Activated CD8-positive, alpha-beta T cell treated with anti-CD3 and anti-CD28 coated beads, Interleukin-2, amount 10 ng/mL, durations not matched to agents 7 days and 5 days (primary cell): ENCODE measurements around the gene XRN1. TPM values are rescaled to one million over a fixed set of nuclear protein-coding genes. Genes with fewer than 3 reads are reported as not detected.
A peak's percentile ranks its signal among the peaks of the same experiment; 100 is the strongest.

Experiments
- ATAC-seq: fragments of 150-1000 bp; cut with Tn5 transposase; one replicate; pipeline ENCODE4 v1.10.0; 2021; ENCODE audit warnings: moderate library complexity
- CTCF ChIA-PET: fragments of 350-600 bp; sonication (Branson Sonifier 250); formaldehyde crosslinking; loops from one replicate; lab custom pipeline; 2021; ENCODE audit warnings: antibody characterized with exemption; lab: Charles Lee
- POLR2A ChIA-PET: fragments of 350-600 bp; sonication (Branson Sonifier 250); formaldehyde crosslinking; loops from one replicate; lab custom pipeline; 2021; ENCODE audit warnings: antibody characterized with exemption; lab: Charles Lee
- DNase-seq: peaks from one replicate; pipeline ENCODE4 v3.0.0-alpha.2; 2020
- H3K27ac Mint-ChIP-seq: one replicate; pipeline ENCODE4 v1.8.0; 2021; ENCODE audit warnings: mild to moderate bottlenecking, mixed read lengths
- H3K27me3 Mint-ChIP-seq: one replicate; pipeline ENCODE4 v1.8.0; 2021; ENCODE audit warnings: low read depth, mixed read lengths
- H3K36me3 Mint-ChIP-seq: one replicate; pipeline ENCODE4 v1.8.0; 2021; ENCODE audit warnings: low read depth, mixed read lengths
- H3K4me1 Mint-ChIP-seq: one replicate; pipeline ENCODE4 v1.8.0; 2021; ENCODE audit warnings: low read depth, mixed read lengths
- H3K4me3 Mint-ChIP-seq: one replicate; pipeline ENCODE4 v1.8.0; 2021; ENCODE audit warnings: mild to moderate bottlenecking, mixed read lengths
- H3K9me3 Mint-ChIP-seq: one replicate; pipeline ENCODE4 v1.8.0; 2022; ENCODE audit warnings: mixed read lengths; ENCODE audit not compliant: insufficient read depth
- total RNA-seq, 2 experiments: library from RNA; stranded (reverse); gene quantifications; one replicate each; pipeline ENCODE4 v1.2.3, GENCODE V29; 2021

The XRN1 gene
- total RNA-seq, 2 experiments from 2014 or later, result 58.0 to 59.6 TPM

DNA sequence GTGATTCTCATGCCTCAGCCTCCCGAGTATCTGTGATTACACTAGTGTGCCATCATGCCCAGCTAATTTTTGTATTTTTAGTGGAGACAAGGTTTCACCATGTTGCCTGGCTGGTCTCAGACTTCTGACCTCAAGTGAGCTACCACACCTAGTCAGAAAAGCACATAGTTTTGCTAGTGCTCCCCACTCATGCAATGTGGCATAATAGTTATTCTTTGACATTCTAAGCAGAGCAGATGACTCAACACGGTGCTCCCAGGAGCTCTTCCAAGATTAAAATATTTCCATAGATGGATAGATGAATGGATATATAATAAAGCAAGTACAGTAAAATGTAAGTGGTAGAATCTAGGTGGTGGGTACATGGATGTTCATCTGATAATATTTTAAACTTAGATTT lies 169.4 kb downstream of the XRN1 start:
- Mint-ChIP-seq H3K36me3 (no peaks in the 10 kb centered on the region), H3K27me3 (no peaks in the 10 kb centered on the region), H3K27ac (no peak overlapping the region), H3K4me1 (peaks cover 23% of the 10 kb centered on the region), H3K4me3 (no peak overlapping the region), H3K9me3 (no peaks in the 10 kb centered on the region)
- DNase-seq (no peak), ATAC-seq (no peak)
- CTCF ChIA-PET, result interaction anchor here (0.9 to 1.1 kb wide), 2 partner anchors 98 to 153 kb away, joined by 3 to 4 read pairs; no protein-coding TSS in a partner anchor
- POLR2A ChIA-PET, result no interaction called here

DNA sequence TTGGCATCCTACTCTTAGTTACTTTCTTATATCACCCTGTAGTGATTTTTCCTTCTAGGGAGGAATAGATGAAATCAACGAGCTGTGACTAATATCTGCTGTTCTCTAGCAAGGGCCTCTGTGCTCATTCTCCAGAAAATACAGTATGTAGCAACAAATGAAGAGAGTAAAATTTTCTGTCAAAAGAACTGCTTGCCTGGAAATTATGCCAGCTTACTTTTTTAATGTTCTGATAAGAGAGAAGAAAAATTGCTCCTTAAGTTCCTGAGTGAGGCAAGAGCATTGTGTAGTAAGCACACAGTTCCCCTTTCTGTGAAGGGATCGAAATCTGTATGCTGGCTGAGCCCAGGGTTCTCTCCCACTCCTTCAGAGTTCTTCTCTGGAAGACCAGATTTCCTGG lies 171.1 kb downstream of the XRN1 start:
- H3K36me3 Mint-ChIP-seq, result no peaks in the 10 kb centered on the region
- H3K4me1 Mint-ChIP-seq, result peaks cover 22% of the 10 kb centered on the region
- H3K9me3 Mint-ChIP-seq, result no peaks in the 10 kb centered on the region
- ChIA-PET CTCF (interaction anchor here (1.4 to 1.5 kb wide), 2 partner anchors 96 to 151 kb away, joined by 4 to 6 read pairs; no protein-coding TSS in a partner anchor), POLR2A (interaction anchor here (0.6 kb wide), 1 partner anchor 151 kb away, joined by 3 read pairs; no protein-coding TSS in a partner anchor)
- DNase-seq (no peak), ATAC-seq (no peak)
- no peak overlapping the region for H3K27ac Mint-ChIP-seq
- no peak overlapping the region for H3K4me3 Mint-ChIP-seq
- H3K27me3 Mint-ChIP-seq, result no peaks in the 10 kb centered on the region

DNA sequence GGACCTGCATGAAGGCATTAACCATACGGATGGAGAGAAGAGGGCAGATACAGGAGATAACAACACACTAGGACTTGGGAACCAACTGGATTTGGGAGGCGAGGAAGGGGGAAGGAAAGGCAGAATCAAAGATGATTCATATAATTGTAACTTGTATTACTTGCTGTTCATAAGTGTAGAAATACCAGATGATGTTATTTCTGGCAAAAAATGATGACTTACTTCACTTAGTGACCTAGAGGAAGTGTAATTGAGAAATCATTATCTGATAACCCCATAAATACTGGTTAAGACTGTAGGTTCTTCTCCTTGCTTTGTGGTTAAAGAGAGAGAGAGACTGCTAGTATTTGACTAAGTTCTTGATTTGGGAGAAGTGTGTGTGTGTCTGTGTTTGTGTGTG lies 172.0 kb downstream of the XRN1 start:
- Mint-ChIP-seq H3K4me1 (peaks cover 28% of the 10 kb centered on the region), H3K36me3 (no peaks in the 10 kb centered on the region), H3K27ac (peak overlapping the region; percentile 32), H3K27me3 (no peaks in the 10 kb centered on the region), H3K9me3 (no peaks in the 10 kb centered on the region), H3K4me3 (no peak overlapping the region)
- CTCF ChIA-PET, result no interaction called here
- POLR2A ChIA-PET, result no interaction called here
- ATAC-seq, result no peak
- DNase-seq, result no peak

DNA sequence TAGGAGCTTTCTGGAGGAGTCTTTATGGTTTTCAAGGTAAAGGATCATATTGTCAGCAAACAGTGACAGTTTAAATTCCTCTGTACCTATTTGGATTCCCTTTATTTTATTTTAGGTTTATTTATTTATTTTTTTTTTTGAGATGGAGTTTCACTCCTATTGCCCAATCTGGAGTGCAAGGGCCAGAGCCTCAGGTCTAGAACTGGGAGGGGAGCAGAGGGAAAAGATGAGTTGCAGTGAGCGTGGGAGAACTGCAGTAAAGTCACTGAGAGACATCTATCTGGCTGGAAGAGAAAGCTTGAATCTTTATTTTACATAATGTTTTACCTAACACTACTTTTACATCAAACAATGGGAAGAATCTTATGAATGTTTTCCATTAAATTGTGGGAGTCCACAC lies 172.9 kb downstream of the XRN1 start:
- ATAC-seq (no peak), DNase-seq (no peak)
- Mint-ChIP-seq H3K4me3 (no peak overlapping the region), H3K9me3 (no peaks in the 10 kb centered on the region), H3K36me3 (no peaks in the 10 kb centered on the region), H3K4me1 (peaks cover 33% of the 10 kb centered on the region), H3K27me3 (no peaks in the 10 kb centered on the region), H3K27ac (no peak overlapping the region)
- ChIA-PET CTCF (interaction anchor here (1.0 kb wide), 1 partner anchor 537 kb away, joined by 3 read pairs; the partner anchor contains the start of gene RNF7), POLR2A (no interaction called here)

DNA sequence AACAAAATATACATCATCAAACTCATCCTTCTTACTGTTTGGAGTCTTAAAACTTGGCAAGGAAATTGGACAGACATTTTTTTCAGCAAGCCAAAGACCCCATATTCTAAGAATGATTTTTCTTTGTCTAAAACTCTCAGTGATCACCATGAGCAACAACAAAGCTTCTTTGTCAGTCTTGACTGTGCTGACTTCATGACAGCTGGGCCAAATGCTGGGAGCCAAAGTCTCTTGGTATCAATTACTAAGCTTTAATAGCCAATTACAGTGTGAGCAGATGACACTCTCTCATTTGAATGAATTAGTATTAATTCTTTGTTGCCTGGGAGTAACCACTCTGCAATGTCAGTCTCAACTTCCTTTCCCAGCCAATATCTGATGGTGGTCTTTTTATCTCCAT lies 174.3 kb downstream of the XRN1 start:
- DNase-seq (no peak), ATAC-seq (no peak)
- no peaks in the 10 kb centered on the region for H3K36me3 Mint-ChIP-seq
- H3K4me1 Mint-ChIP-seq, result peaks cover 37% of the 10 kb centered on the region
- H3K27ac Mint-ChIP-seq, result no peak overlapping the region
- POLR2A ChIA-PET, result no interaction called here
- no peaks in the 10 kb centered on the region for H3K27me3 Mint-ChIP-seq
- no peaks in the 10 kb centered on the region for H3K9me3 Mint-ChIP-seq
- CTCF ChIA-PET, result no interaction called here
- H3K4me3 Mint-ChIP-seq, result no peak overlapping the region

DNA sequence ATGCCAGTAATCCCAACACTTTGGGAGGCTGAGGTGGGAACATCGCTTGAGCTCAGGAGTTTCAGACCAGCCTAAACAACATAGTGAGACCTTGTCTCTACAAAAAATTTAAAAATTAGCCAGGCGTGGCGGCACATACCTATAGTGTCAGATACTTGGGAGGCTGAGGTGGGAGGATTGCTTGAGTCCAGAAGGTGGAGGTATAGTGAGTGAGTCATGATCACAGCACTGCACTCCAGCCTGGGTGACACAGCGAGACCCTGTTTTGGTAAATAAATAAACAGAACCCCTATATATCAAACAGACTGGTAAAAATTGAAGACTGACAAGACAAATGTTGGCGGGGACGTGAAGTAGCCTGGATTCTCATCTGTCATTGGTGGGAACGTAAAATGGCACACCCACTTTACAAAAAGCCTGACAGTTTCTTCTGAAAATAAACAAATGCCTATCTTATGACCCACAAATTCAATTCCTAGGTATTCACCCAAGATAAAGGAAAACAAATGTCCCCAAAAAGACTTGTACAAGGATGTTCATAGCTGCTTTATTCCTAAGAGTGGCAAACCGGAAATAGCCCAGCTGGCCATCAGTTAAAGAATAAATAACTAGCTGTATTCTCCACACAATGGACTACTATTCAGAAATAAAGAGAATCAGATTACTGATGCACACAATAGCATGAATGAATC lies 175.5 kb downstream of the XRN1 start:
- ChIA-PET POLR2A (no interaction called here), CTCF (interaction anchor here (0.6 kb wide), 1 partner anchor 10 kb away, joined by 3 read pairs; no protein-coding TSS in a partner anchor)
- H3K4me1 Mint-ChIP-seq, result peaks cover 41% of the 10 kb centered on the region
- no peaks in the 10 kb centered on the region for H3K36me3 Mint-ChIP-seq
- DNase-seq, result no peak
- no peaks in the 10 kb centered on the region for H3K9me3 Mint-ChIP-seq
- H3K4me3 Mint-ChIP-seq, result no peak overlapping the region
- H3K27ac Mint-ChIP-seq, result no peak overlapping the region
- H3K27me3 Mint-ChIP-seq, result no peaks in the 10 kb centered on the region
- ATAC-seq, result no peak

DNA sequence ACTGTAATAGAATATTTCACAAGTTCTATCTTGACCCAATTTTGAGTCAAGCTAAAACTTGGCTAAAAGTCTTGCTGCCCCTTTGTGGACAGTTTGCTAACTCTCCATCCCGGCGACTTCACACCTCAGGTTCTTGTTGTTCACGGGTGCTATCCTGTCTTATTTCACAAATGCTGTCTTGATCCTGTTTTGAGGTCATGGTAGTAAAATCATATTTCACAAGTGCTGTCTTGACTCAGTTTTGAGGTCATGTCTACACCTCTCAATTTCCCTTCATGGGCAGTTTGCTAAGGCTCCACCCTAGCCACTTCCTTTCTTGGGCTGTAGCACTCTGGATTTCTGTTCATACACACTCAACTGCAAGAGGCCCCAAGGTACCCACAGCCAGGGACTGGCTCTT lies 177.4 kb downstream of the XRN1 start:
- ATAC-seq, result peak; percentile 95
- H3K4me1 Mint-ChIP-seq, result peaks cover 33% of the 10 kb centered on the region
- H3K36me3 Mint-ChIP-seq, result peaks cover 3% of the 10 kb centered on the region
- no peak overlapping the region for H3K4me3 Mint-ChIP-seq
- H3K27ac Mint-ChIP-seq, result peak overlapping the region; percentile 79
- POLR2A ChIA-PET, result interaction anchor here (0.7 kb wide), 1 partner anchor 55 kb away, joined by 3 read pairs; no protein-coding TSS in a partner anchor
- DNase-seq, result peak; percentile 66
- no peaks in the 10 kb centered on the region for H3K27me3 Mint-ChIP-seq
- no peaks in the 10 kb centered on the region for H3K9me3 Mint-ChIP-seq
- CTCF ChIA-PET, result interaction anchor here (1.1 to 1.9 kb wide), 3 partner anchors 9 to 89 kb away, joined by 6 to 15 read pairs (median 6); no protein-coding TSS in a partner anchor

DNA sequence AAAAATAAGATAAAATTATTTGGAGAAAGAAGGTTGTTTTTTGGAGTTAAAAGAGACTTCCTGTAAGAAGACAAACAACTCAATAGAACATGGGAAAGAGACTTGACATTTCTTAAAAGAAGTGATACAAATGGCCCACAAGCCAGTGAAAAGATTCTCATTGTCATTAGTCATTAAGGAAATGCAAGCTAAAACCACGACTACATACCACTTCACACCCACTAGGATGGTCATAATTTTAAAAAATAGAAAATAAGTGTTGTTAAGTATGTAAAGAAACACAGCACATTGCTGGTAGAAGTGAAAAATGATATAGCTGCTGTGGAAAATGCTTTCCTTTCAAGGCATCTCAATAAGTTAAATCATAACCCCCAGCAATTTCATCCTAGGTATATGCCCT lies 178.1 kb downstream of the XRN1 start:
- Mint-ChIP-seq H3K27ac (peak overlapping the region; percentile 79), H3K4me3 (no peak overlapping the region), H3K36me3 (peaks cover 3% of the 10 kb centered on the region)

DNA sequence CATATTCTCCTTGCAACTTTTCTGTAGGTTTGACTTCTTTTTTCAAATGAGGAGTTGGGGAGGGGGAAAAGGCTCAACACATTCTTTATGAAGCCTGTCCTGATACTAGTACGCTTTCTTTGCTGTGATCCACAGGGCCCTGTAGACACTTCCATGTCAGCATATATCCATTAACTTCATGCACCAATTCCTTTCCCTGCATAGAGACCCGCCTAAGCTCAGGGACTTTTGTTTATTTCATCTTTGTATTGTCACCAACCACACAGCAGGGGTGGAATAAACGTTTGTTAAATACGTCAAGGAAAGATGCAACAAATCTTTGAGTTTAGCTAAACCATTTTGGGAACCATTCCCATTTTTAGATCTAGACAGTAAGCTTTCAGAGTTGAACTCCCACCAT lies 179.4 kb downstream of the XRN1 start:
- H3K4me1 Mint-ChIP-seq, result peaks cover 29% of the 10 kb centered on the region
- no peaks in the 10 kb centered on the region for H3K9me3 Mint-ChIP-seq
- ChIA-PET POLR2A (no interaction called here), CTCF (no interaction called here)
- DNase-seq (no peak), ATAC-seq (no peak)
- peaks cover 3% of the 10 kb centered on the region for H3K36me3 Mint-ChIP-seq
- no peaks in the 10 kb centered on the region for H3K27me3 Mint-ChIP-seq
- no peak overlapping the region for H3K4me3 Mint-ChIP-seq
- H3K27ac Mint-ChIP-seq, result no peak overlapping the region

More for the DNA sequence above, 178.1 kb downstream of the XRN1 start:
- no peak for ATAC-seq
- H3K9me3 Mint-ChIP-seq, result no peaks in the 10 kb centered on the region
- H3K4me1 Mint-ChIP-seq, result peaks cover 29% of the 10 kb centered on the region
- no peak for DNase-seq
- H3K27me3 Mint-ChIP-seq, result no peaks in the 10 kb centered on the region
- POLR2A ChIA-PET, result no interaction called here
- CTCF ChIA-PET, result interaction anchor here (1.1 to 1.9 kb wide), 3 partner anchors 10 to 89 kb away, joined by 6 to 15 read pairs (median 6); no protein-coding TSS in a partner anchor

DNA sequence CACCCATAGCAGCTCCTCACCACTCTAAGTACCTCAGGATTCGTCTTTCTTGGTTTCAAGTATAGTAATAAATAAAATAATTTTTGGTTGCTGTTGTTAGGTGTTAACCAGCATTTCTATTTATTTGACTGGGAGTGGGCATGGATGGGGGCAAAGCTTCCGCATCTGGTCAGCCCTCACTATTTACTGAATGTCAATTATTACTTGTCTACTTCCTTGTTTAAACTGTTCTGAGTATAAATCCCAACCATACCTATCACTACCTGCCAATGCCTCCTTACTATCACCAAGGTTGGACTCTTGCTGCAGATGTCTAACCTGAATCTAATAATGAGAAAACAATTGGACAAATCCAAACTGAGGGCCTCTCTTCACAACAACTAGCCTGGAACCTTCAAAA lies 180.6 kb downstream of the XRN1 start:
- no peak for ATAC-seq
- no peak overlapping the region for H3K4me3 Mint-ChIP-seq
- no peaks in the 10 kb centered on the region for H3K27me3 Mint-ChIP-seq
- CTCF ChIA-PET, result no interaction called here
- H3K4me1 Mint-ChIP-seq, result peaks cover 29% of the 10 kb centered on the region
- no peaks in the 10 kb centered on the region for H3K9me3 Mint-ChIP-seq
- DNase-seq, result no peak
- peaks cover 3% of the 10 kb centered on the region for H3K36me3 Mint-ChIP-seq
- no peak overlapping the region for H3K27ac Mint-ChIP-seq
- POLR2A ChIA-PET, result no interaction called here

DNA sequence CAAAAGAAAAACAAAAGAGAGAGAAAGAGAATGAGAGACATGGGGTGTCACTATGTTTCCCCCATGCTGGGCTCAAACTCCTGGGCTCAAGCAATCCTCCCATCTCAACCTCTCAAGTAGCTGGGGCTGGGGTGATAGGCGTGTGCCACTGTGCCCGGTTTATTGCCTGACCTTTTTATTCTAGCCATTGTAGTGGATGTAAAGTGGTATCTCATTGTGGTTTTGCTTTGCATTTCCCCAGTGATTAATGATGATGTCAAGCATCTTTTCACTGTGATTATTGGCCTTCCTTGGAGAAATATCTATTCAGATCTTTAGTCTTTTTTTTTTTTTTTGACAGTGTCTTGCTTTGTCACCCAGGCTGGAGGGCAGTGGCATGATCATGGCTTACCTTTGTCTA lies 184.7 kb downstream of the XRN1 start:
- Mint-ChIP-seq H3K9me3 (no peaks in the 10 kb centered on the region), H3K4me1 (peaks cover 4% of the 10 kb centered on the region), H3K27me3 (peaks cover 1% of the 10 kb centered on the region), H3K36me3 (peaks cover 3% of the 10 kb centered on the region), H3K4me3 (no peak overlapping the region), H3K27ac (no peak overlapping the region)
- CTCF ChIA-PET, result interaction anchor here (1.0 kb wide), 1 partner anchor 9 kb away, joined by 3 read pairs; no protein-coding TSS in a partner anchor
- DNase-seq, result no peak
- no peak for ATAC-seq
- POLR2A ChIA-PET, result interaction anchor here (0.6 kb wide), 1 partner anchor 815 kb away, joined by 3 read pairs; no protein-coding TSS in a partner anchor

DNA sequence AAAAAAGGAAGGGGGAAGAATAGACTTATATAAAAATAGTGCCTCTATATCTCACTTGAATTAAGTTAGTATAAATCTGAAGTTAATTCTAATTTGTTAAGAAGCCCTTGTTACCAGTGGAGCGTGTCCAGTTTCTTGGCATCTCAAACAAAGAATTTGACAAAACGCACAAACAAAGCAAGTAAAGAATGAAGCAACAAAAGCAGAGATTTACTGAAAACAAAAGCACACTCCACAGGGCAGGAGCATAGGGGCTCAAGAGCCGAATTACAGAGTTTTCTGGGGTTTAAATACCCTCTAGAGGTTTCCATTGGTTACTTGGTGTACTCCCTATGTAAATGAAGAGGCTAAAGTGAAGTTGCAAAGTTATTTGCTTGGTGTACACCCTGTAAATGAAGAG lies 188.5 kb downstream of the XRN1 start:
- CTCF ChIA-PET, result no interaction called here
- no peaks in the 10 kb centered on the region for H3K9me3 Mint-ChIP-seq
- ATAC-seq (no peak), DNase-seq (no peak)
- POLR2A ChIA-PET, result no interaction called here
- peaks cover 10% of the 10 kb centered on the region for H3K27me3 Mint-ChIP-seq
- no peaks in the 10 kb centered on the region for H3K36me3 Mint-ChIP-seq
- H3K4me1 Mint-ChIP-seq, result peaks cover 2% of the 10 kb centered on the region
- no peak overlapping the region for H3K27ac Mint-ChIP-seq
- no peak overlapping the region for H3K4me3 Mint-ChIP-seq
